GM21576 (cell line): ENCODE measurements around the gene MTERF4.

ENCODE experiments used
- ATAC-seq: cut with Tn5 transposase; IDR thresholded peaks from one replicate; pipeline ENCODE4 v1.9.1; 2021; ENCODE audit warnings: mild to moderate bottlenecking, moderate library complexity; ENCODE audit not compliant: unreplicated experiment

Gene MTERF4

DNA sequence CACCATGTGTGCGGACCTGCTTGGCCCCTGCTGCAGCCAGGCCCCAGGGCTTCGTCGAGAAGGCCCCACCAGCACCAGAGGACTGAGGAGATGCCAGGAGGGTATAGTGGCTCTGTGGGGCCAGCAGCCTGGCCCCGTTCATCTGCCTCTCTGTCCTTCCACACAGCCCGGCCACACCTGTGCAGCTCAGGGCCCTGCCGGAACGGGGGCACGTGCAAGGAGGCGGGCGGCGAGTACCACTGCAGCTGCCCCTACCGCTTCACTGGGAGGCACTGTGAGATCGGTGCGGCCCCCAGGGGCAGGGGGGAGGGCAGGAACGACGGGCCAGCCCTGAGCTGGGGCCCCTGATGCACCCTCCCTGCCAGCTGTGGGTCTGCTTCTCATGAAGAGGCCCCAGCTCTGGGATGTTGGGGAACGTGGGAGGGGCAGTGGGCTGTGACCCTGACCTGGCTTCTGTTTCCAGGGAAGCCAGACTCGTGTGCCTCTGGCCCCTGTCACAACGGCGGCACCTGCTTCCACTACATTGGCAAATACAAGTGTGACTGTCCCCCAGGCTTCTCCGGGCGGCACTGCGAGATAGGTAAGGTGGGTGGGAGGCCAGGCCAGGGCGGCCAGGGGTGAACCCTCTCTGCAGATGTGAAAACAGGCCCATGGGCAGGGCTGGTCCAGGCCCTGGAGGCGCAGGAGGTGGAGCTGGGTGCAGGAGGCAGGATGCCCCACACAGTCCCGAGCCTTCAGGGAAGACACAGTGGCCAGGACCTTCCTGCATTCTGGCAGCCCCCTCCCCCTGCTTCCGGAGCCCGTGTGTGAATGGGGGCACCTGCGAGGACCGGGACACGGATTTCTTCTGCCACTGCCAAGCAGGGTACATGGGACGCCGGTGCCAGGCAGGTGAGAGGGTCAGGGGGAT is 50.3 kb downstream of the MTERF4 start:
- no peak for ATAC-seq

DNA sequence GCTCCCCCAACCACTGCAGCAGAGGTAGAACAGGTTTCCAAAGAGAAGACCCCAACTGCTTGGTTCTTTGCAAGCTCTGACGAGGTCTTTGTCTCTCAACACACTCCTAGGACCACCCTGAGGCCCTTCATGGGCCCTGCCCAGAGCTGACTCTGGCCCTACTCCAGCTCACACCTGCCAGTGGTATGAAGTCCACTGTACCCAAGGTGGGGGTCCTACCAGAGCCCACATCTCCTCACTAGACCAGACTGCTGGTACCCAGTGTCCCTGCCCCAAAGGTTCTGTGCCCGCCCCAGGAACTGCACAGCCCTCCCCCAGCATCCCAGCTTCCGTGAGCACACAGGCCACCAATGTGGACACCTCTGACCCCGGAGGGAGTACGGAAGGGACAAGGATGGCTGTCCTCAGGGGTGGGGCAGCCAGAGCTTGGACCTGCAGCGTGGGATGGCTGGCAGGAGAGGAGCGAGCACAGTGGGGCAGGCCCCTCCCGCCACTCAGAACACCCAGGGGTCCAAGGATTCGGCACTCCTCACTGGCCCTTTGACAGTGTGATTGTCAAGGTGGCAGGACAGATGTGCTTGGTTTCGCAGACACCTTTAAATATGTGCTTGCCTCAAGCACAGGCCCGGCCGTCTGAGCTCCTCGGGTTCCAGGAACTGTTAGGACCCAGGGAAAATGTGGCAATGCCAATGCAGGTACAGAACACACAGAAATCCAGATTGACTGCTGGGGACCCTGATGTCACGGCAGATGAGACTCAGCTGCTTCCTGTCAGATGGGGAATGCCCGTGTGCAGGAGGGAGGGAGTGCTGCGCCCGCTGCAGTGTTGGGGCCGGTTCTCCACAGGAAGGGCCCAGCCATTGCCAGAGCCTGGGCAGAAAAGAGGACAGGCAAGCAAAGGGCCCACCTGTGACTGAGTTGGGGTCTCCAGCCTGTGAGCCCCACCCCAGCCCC is 51.2 kb downstream of the MTERF4 start:
- no peak for ATAC-seq

DNA sequence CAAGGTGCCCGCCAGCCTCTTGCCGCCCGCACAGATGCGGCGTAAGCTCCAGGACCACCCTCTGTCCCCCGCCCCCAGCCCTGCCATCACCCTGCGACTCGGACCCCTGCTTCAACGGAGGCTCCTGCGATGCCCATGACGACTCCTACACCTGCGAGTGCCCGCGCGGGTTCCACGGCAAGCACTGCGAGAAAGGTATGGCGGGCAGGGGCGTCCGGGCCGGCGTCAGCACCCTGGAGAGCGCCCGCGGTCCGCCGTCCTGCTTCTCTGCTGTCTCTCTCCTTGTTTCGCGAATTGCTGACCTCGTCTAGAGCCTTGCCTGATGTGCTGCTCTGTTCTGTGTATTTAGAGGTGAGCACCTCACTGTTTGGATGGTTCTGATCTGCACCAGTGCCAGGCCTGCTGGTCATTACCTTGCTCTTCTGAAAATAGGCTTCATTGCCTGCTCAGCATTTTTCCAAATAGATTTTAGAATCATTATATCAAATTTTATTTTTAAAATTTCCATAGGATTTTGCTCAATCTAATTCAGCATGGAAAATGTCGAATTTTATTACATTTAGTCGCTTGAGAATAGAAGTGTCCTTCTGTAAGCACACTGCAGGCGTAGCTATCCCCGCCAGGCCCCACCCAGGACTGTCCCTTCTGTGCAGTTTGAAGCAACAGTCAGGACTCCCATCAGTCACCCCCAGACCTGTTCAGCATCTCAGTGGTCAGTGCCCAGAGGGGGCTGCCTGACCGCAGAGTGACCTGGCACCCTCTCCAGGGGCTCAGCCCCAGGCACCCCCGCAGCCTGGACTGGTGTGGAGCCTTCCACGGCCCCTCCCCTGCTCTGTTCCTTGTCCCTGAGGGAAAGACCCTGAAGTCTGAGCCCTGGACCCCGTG is 52.1 kb downstream of the MTERF4 start:
- ATAC-seq, result no peak

DNA sequence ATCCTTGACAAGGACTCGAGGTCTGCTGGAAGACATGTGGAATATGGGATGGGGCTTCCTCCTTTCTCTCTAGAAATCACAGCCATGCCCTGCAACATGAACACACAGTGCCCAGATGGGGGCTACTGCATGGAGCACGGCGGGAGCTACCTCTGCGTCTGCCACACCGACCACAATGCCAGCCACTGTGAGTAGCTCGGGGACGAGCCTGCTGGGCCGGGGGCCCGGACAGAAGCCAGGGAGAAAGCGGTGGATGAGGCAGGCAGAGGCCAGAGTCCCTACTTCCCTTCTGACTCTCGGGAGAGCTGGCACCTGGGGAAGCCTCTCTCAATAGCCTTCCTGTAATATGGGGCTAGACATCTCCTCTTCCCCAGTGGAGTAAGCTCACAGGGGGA is 53.1 kb downstream of the MTERF4 start:
- no peak for ATAC-seq

DNA sequence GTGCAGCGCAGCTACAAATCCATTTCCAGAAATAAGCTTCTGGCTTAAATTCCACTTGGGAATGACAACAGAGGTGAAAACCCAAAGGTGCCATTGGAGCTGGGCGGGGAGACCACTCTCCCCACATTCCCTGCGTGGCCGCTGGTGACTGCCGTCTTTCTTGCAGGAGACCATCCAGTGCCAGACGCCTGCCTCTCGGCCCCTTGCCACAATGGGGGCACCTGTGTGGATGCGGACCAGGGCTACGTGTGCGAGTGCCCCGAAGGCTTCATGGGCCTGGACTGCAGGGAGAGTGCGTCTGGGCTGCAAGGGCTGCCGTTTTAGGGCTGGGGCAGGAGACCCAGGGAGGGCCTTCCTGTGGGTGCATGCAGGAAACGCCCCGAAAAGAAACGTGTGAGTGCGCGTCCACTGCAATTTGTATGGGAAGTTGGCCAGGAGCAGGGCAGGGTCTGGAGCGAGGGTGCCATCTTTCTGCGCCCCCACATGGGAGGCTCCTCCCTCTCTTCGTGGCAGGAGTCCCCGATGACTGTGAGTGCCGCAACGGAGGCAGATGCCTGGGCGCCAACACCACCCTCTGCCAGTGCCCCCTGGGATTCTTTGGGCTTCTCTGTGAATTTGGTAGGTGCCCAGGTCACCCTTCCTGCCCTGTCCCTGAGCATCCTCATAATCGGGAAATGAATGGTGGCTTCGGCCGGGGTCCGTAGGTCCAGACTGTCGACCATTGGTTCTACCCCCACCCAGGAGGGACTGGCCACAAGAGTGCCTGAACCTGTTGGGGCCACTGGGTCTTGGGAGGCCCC is 53.7 kb downstream of the MTERF4 start:
- no peak for ATAC-seq

DNA sequence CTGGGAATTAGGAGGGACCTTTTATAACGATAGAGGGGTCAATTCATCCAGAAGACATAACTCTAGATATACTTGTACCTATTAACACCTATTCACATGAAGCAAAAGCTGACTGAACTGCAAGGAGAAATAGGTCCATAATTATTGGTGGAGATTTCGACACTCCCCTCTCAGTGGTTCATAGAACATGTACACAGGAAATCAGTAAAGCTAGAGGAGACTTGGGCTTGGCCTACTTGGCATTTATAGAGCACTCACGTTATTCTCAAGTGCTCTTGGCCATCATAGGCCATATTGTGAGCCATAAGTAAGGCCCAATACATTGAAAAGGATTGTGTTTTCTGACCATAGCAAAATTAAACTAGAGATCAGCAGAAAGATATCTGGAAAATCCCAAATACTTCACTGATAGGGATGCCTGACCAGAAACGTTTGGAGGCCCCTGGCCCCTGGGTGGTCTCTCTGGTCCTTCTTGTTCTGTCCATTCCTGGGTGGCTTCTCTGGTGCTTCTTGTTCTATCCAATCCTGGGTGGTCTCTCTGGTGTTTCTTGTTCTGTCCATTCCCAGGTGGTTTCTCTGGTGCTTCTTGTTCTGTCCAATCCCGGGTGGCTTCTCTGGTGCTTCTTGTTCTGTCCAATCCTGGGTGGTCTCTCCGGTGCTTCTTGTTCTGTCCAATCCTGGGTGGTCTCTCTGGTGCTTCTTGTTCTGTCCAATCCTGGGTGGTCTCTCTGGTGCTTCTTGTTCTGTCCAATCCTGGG is 54.7 kb downstream of the MTERF4 start:
- ATAC-seq, result no peak
